Osteoblast (primary cell): ENCODE data around the gene GALR2. TPM values are rescaled to one million over a fixed set of nuclear protein-coding genes. Genes with fewer than 3 reads are reported as not detected.

Experiments
- DNase-seq: peaks from one replicate; pipeline ENCODE4 v3.0.0; 2011; ENCODE audit warnings: low spot score, mixed read lengths; ENCODE audit not compliant: insufficient read length; ENCODE audit errors: missing footprints
- H2AFZ ChIP-seq: 2 replicates; pipeline ENCODE4 v1.6.0; 2011; ENCODE audit warnings: mild to moderate bottlenecking, low read length
- H3K27ac ChIP-seq: 2 replicates; pipeline ENCODE4 v1.5.1; 2011; ENCODE audit warnings: mild to moderate bottlenecking, low read depth, low read length, moderate library complexity
- H3K27me3 ChIP-seq: 2 replicates; pipeline ENCODE4 v1.6.0; 2012; ENCODE audit warnings: mild to moderate bottlenecking, control low read depth, inconsistent platforms, low read length, moderate library complexity; ENCODE audit not compliant: insufficient read depth
- H3K36me3 ChIP-seq: 2 replicates; pipeline ENCODE4 v1.5.1; 2011; ENCODE audit warnings: mild to moderate bottlenecking, low read length, control low read depth, moderate library complexity; ENCODE audit not compliant: insufficient read depth
- H3K4me1 ChIP-seq: 2 replicates; pipeline ENCODE4 v1.5.1; 2011; ENCODE audit warnings: mild to moderate bottlenecking, low read length, control low read depth, moderate library complexity; ENCODE audit not compliant: insufficient read depth
- H3K4me2 ChIP-seq: 2 replicates; pipeline ENCODE4 v1.6.0; 2011; ENCODE audit warnings: mild to moderate bottlenecking, low read length; ENCODE audit not compliant: insufficient read depth
- H3K4me3 ChIP-seq: fragments of 200-600 bp; sonication (generic); 3 replicates; pipeline ENCODE4 v1.5.1; 2012; ENCODE audit warnings: mild to moderate bottlenecking, low read length, inconsistent platforms; ENCODE audit not compliant: insufficient read depth
- H3K79me2 ChIP-seq: 2 replicates; pipeline ENCODE4 v1.6.0; 2012; ENCODE audit warnings: mild to moderate bottlenecking, low read length, control low read depth, inconsistent platforms; ENCODE audit not compliant: insufficient read depth
- H3K9me3 ChIP-seq: 2 replicates; pipeline ENCODE4 v1.5.1; 2011; ENCODE audit warnings: low read depth, low read length, control low read depth
- H4K20me1 ChIP-seq: 2 replicates; pipeline ENCODE4 v1.6.0; 2012; ENCODE audit warnings: mild to moderate bottlenecking, low read length, control low read depth; ENCODE audit not compliant: insufficient read depth
- CTCF ChIP-seq: IDR thresholded peaks from 2 replicates; pipeline ENCODE4 v1.5.1; 2011; ENCODE audit warnings: mild to moderate bottlenecking, low read depth, low read length, moderate library complexity; ENCODE audit errors: extremely low read depth
- total RNA-seq: library from RNA; depleted of rRNA; stranded (reverse); fragments of >200 nt; gene quantifications from 2 replicates; pipeline ENCODE4 v1.2.3, GENCODE V29; 2012

The GALR2 gene
- total RNA-seq, 1 donor: not detected

GRCh38 chr17:76034428-76035350, 39.9 kb upstream of the GALR2 start:
- no peaks in the 10 kb centered on the region for H3K79me2 ChIP-seq
- no peak overlapping the region for H2AFZ ChIP-seq
- no peaks in the 10 kb centered on the region for H3K4me1 ChIP-seq
- H3K36me3 ChIP-seq: peaks cover 14% of the 10 kb centered on the region
- H3K4me2 ChIP-seq: no peak overlapping the region
- no peaks in the 10 kb centered on the region for H3K9me3 ChIP-seq
- H3K4me3 ChIP-seq: no peak overlapping the region
- H3K27me3 ChIP-seq: no peaks in the 10 kb centered on the region
- peak; percentile 42 for DNase-seq
- TF ChIP-seq CTCF: no peak
- peaks cover under 1% of the 10 kb centered on the region for H4K20me1 ChIP-seq
- H3K27ac ChIP-seq: no peak overlapping the region

GRCh38 chr17:76036497-76037261, 37.9 kb upstream of the GALR2 start:
- Histone ChIP-seq H3K79me2 (no peaks in the 10 kb centered on the region), H3K4me2 (no peak overlapping the region), H3K27me3 (no peaks in the 10 kb centered on the region), H3K4me3 (no peak overlapping the region), H3K4me1 (no peaks in the 10 kb centered on the region), H4K20me1 (peaks cover 9% of the 10 kb centered on the region), H2AFZ (no peak overlapping the region), H3K9me3 (no peaks in the 10 kb centered on the region), H3K36me3 (peaks cover 34% of the 10 kb centered on the region), H3K27ac (no peak overlapping the region)
- TF ChIP-seq CTCF: no peak
- peak; percentile 82 for DNase-seq

- Histone ChIP-seq H3K4me2 (no peak overlapping the region), H3K27ac (no peak overlapping the region), H3K4me1 (no peaks in the 10 kb centered on the region), H3K27me3 (no peaks in the 10 kb centered on the region), H3K79me2 (no peaks in the 10 kb centered on the region), H2AFZ (no peak overlapping the region), H3K36me3 (peaks cover 44% of the 10 kb centered on the region), H3K4me3 (no peak overlapping the region), H3K9me3 (no peaks in the 10 kb centered on the region), H4K20me1 (peaks cover 9% of the 10 kb centered on the region)
- no peak for TF ChIP-seq CTCF
- no peak for DNase-seq
These were observed 36.5 kb upstream of the GALR2 start for GRCh38 chr17:76038050-76038449.

- Histone ChIP-seq H3K4me2 (no peak overlapping the region), H4K20me1 (peaks cover 9% of the 10 kb centered on the region), H3K9me3 (no peaks in the 10 kb centered on the region), H3K36me3 (peaks cover 55% of the 10 kb centered on the region), H3K27ac (no peak overlapping the region), H3K79me2 (no peaks in the 10 kb centered on the region), H3K27me3 (no peaks in the 10 kb centered on the region), H3K4me3 (no peak overlapping the region), H2AFZ (no peak overlapping the region), H3K4me1 (no peaks in the 10 kb centered on the region)
- no peak for TF ChIP-seq CTCF
- DNase-seq: no peak
These were observed 35.5 kb upstream of the GALR2 start for GRCh38 chr17:76039121-76039520.
